Keratinocyte (primary cell): Measurements from ENCODE around the gene BASP1. TPM values are rescaled to one million over a fixed set of nuclear protein-coding genes. Genes with fewer than 3 reads are reported as not detected.

Source experiments
- DNase-seq: peaks from one replicate; pipeline ENCODE4 v3.0.0-alpha.2; 2011; ENCODE audit warnings: low read depth, missing footprints, low spot score
- FAIRE-seq: peaks from 2 replicates; lab custom pipeline; 2011; peaks lifted over from hg19 to GRCh38; lab: Jason Lieb, UNC
- H2AFZ ChIP-seq: 2 replicates; pipeline ENCODE4 v1.6.0; 2012; ENCODE audit warnings: low read length, control low read depth, inconsistent platforms; ENCODE audit not compliant: control insufficient read depth
- H3K27ac ChIP-seq: 2 replicates; pipeline ENCODE4 v1.5.1; 2011; ENCODE audit warnings: low read length; ENCODE audit not compliant: control insufficient read depth, insufficient read depth
- H3K27me3 ChIP-seq: 3 replicates; pipeline ENCODE4 v1.6.0; 2011; ENCODE audit warnings: low read length; ENCODE audit not compliant: control insufficient read depth, insufficient read depth; ENCODE audit errors: extremely low read depth
- H3K36me3 ChIP-seq, 2 experiments: 2 replicates in 1 of 2; 3 replicates in 1 of 2; pipeline ENCODE4 v1.5.1; 2011; ENCODE audit warnings: low read length in 2 of 2, mild to moderate bottlenecking in 1 of 2; ENCODE audit not compliant: control insufficient read depth in 2 of 2, insufficient read depth in 2 of 2; ENCODE audit errors: extremely low read depth in 1 of 2
- H3K4me1 ChIP-seq: 3 replicates; pipeline ENCODE4 v1.5.1; 2011; ENCODE audit warnings: low read length; ENCODE audit not compliant: control insufficient read depth, insufficient read depth; ENCODE audit errors: extremely low read depth
- H3K4me2 ChIP-seq: 3 replicates; pipeline ENCODE4 v1.6.0; 2011; ENCODE audit warnings: low read depth, low read length; ENCODE audit not compliant: control insufficient read depth, insufficient read depth; ENCODE audit errors: extremely low read depth
- H3K4me3 ChIP-seq, 3 experiments: fragments of 200-600 bp in 1 of 3; sonication (generic) in 1 of 3; 2 replicates in 2 of 3; 3 replicates in 1 of 3; pipeline ENCODE4 v1.5.1; 2011 to 2016; ENCODE audit warnings: low read length in 3 of 3, mild to moderate bottlenecking in 3 of 3, control low read depth in 2 of 3, inconsistent platforms in 1 of 3, low read depth in 1 of 3, mixed read lengths in 1 of 3, mixed run types in 1 of 3, moderate library complexity in 1 of 3; ENCODE audit not compliant: control insufficient read depth in 2 of 3, insufficient read depth in 2 of 3; ENCODE audit errors: extremely low read depth in 1 of 3
- H3K79me2 ChIP-seq: 2 replicates; pipeline ENCODE4 v1.6.0; 2012; ENCODE audit warnings: low read length; ENCODE audit not compliant: control insufficient read depth, insufficient read depth
- H3K9ac ChIP-seq: 3 replicates; pipeline ENCODE4 v1.6.0; 2011; ENCODE audit warnings: low read length; ENCODE audit not compliant: control insufficient read depth, insufficient read depth; ENCODE audit errors: extremely low read depth
- H3K9me1 ChIP-seq: 3 replicates; pipeline ENCODE4 v1.6.0; 2011; ENCODE audit warnings: low read length; ENCODE audit not compliant: control insufficient read depth, insufficient read depth; ENCODE audit errors: extremely low read depth
- H3K9me3 ChIP-seq: 2 replicates; pipeline ENCODE4 v1.5.1; 2012; ENCODE audit warnings: low read depth, low read length; ENCODE audit not compliant: control insufficient read depth
- H4K20me1 ChIP-seq: 3 replicates; pipeline ENCODE4 v1.6.0; 2011; ENCODE audit warnings: low read length; ENCODE audit not compliant: control insufficient read depth, insufficient read depth; ENCODE audit errors: extremely low read depth
- EZH2 ChIP-seq: IDR thresholded peaks from one replicate; pipeline ENCODE4 v1.6.1; 2012; ENCODE audit warnings: inconsistent platforms, mild to moderate bottlenecking, low read length, moderate library complexity
- dilution Hi-C: fragments of 300-500 bp; cut with MboI; formaldehyde crosslinking; loops from one replicate; pipeline ENCODE4 v1.7.0; 2020; ENCODE audit warnings: low sequenced_read_pairs; ENCODE audit not compliant: extremely low pct_ligation_motif_present
- polyA plus RNA-seq, 5 experiments: library from polyadenylated mRNA; depleted of rRNA in 3 of 5; stranded (reverse) in 3 of 5; stranded (forward) in 1 of 5; unstranded in 1 of 5; fragments of >200 nt; gene quantifications; 1 replicate in 1 of 5; 2 replicates in 3 of 5; 3 replicates in 1 of 5; pipeline versions ENCODE4 v1.2.1 to v1.2.3, GENCODE V29; 2011 to 2012; ENCODE audit warnings: missing spikeins in 2 of 5, low read depth in 1 of 5, low replicate concordance in 1 of 5
- TF ChIP-seq, protein P1 (sequence below), 3 experiments: IDR thresholded peaks in 1 of 3; conservative IDR thresholded peaks in 1 of 3; optimal IDR thresholded peaks in 1 of 3; 2 replicates in 2 of 3; 3 replicates in 1 of 3; pipeline versions ENCODE3 to v1.5.1; 2011; ENCODE audit warnings: low read length in 3 of 3, mild to moderate bottlenecking in 3 of 3, moderate library complexity in 2 of 3, control low read depth in 1 of 3, inconsistent platforms in 1 of 3; ENCODE audit not compliant: insufficient read depth in 2 of 3; ENCODE audit errors: extremely low read depth in 1 of 3

Gene BASP1
- polyA plus RNA-seq, 1 donor (not counting 4 experiments of a cell fraction or from before 2014, with no cell fraction given), result 127 TPM

DNA sequence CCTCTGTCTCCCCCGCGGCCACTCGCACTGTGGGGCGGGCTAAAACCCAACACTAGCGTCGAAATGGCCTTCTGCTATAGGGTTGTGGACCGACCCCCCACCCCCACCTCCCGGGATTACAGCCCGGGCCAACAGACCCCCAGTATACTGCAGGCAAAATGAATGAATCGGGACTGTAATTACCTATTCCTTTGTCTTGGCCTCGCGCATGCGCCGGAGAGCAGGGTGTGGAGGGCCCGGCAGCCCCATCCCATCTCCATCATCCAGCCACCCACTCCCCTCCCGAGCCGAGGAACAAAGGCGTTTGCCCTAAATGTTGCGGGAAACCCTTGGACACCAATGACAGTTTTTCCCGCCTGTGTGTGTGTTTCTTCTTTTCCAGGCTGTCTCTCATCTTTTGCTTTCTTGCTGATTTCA, 1.6 kb downstream of the BASP1 start:
- dilution Hi-C loops, result no loop called here
- H3K9me1 ChIP-seq, result no peaks in the 10 kb centered on the region
- peaks cover 60% of the 10 kb centered on the region for H3K79me2 ChIP-seq
- H2AFZ ChIP-seq, result peak overlapping the region; percentile 68
- no peak for DNase-seq
- no peak for FAIRE-seq
- H3K4me2 ChIP-seq, result peak overlapping the region; percentile 94
- H3K9me3 ChIP-seq, result no peaks in the 10 kb centered on the region
- TF ChIP-seq, protein P1, sequence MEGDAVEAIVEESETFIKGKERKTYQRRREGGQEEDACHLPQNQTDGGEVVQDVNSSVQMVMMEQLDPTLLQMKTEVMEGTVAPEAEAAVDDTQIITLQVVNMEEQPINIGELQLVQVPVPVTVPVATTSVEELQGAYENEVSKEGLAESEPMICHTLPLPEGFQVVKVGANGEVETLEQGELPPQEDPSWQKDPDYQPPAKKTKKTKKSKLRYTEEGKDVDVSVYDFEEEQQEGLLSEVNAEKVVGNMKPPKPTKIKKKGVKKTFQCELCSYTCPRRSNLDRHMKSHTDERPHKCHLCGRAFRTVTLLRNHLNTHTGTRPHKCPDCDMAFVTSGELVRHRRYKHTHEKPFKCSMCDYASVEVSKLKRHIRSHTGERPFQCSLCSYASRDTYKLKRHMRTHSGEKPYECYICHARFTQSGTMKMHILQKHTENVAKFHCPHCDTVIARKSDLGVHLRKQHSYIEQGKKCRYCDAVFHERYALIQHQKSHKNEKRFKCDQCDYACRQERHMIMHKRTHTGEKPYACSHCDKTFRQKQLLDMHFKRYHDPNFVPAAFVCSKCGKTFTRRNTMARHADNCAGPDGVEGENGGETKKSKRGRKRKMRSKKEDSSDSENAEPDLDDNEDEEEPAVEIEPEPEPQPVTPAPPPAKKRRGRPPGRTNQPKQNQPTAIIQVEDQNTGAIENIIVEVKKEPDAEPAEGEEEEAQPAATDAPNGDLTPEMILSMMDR (optimal IDR thresholded peaks at IDR 0.05 in 1 of 3, IDR thresholded peaks at IDR 0.05 in 1 of 3, conservative IDR thresholded peaks at IDR 0.05 in 1 of 3; ENCODE audit: extremely low read depth in 1 of 3, insufficient read depth in 2 of 3, low read length in 3 of 3), result no peak
- no peak for TF ChIP-seq EZH2
- peaks cover 39% of the 10 kb centered on the region for H3K4me1 ChIP-seq
- peak overlapping the region; percentile 88 to 93 (median 89) for H3K4me3 ChIP-seq
- H3K9ac ChIP-seq, result peak overlapping the region; percentile 90
- H3K27ac ChIP-seq, result peak overlapping the region; percentile 82
- H3K36me3 ChIP-seq, result peaks cover 2 to 7% of the 10 kb centered on the region in 2 experiments
- no peaks in the 10 kb centered on the region for H3K27me3 ChIP-seq
- no peaks in the 10 kb centered on the region for H4K20me1 ChIP-seq

DNA sequence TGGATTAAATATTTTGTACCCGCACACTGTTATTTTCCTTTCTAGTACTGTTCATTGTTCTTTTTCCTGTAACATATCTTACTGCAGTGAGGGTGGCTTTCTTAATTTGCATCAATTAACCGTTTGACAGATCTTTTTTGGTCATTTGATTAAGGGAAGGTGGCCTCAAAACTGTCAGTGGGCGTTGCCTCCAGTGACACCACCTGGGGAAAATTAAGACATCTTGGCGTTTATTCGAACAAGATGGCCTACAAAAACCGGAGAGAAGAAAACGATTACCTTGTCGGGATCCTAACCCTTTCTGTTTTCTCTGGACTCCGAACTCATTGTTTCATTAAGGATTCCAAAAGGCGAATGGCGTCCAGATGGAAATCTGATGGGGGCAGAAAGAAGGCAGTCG, 2.0 kb downstream of the BASP1 start:
- Histone ChIP-seq H3K9ac (peak overlapping the region; percentile 90), H3K27ac (peak overlapping the region; percentile 82)
- DNase-seq, result no peak

More for the DNA sequence above, 2.0 kb downstream of the BASP1 start:
- Histone ChIP-seq H3K4me2 (peak overlapping the region; percentile 94), H3K4me3 (peak overlapping the region; percentile 88 to 93 (median 89)), H3K9me1 (no peaks in the 10 kb centered on the region), H3K9me3 (no peaks in the 10 kb centered on the region), H3K36me3 (peaks cover 2 to 7% of the 10 kb centered on the region in 2 experiments), H3K4me1 (peaks cover 44% of the 10 kb centered on the region), H3K79me2 (peaks cover 65% of the 10 kb centered on the region), H4K20me1 (no peaks in the 10 kb centered on the region), H3K27me3 (no peaks in the 10 kb centered on the region), H2AFZ (peak overlapping the region; percentile 68)
- TF ChIP-seq EZH2, result no peak
- TF ChIP-seq, protein P1 (optimal IDR thresholded peaks at IDR 0.05 in 1 of 3, IDR thresholded peaks at IDR 0.05 in 1 of 3, conservative IDR thresholded peaks at IDR 0.05 in 1 of 3; ENCODE audit: extremely low read depth in 1 of 3, insufficient read depth in 2 of 3, low read length in 3 of 3), result no peak
- dilution Hi-C loops, result no loop called here
- FAIRE-seq, result no peak
